ENCODE results near the gene SENP5. TPM values are rescaled to one million over a fixed set of nuclear protein-coding genes. Genes with fewer than 3 reads are reported as not detected.
A peak's percentile ranks its signal among the peaks of the same experiment; 100 is the strongest.
"Not testable (repeated sequence)": the region's sequence is repeated elsewhere in the genome, so short reads cannot be mapped to it uniquely, and the experiment has no call there.

SENP5 gene
- total and polyA plus RNA-seq, 2 donors from 2014 or later, result 5.8 to 27.5 TPM

GRCh38 chr3:196942226-196942914 is 74.7 kb downstream of the SENP5 start, which contains the start of gene NCBP2:
Gene NCBP2, minus strand, starts transcription at chr3:196942528. Its CDS starts 25 bp downstream, at chr3:196942503.
- Histone ChIP-seq H3K27ac (ENCODE audit: low read depth in 2 of 2, low read length in 2 of 2) (peak within 1 kb of the TSS; percentile 92 to 94), H3K36me3 (ENCODE audit: control insufficient read depth in 2 of 3, insufficient read depth in 3 of 3, low read length in 3 of 3) (peaks cover 4 to 15% (median 7%) of the 10 kb centered on the region in 3 donors), H3K9ac (ENCODE audit: low read length in 3 of 3) (peak within 1 kb of the TSS; percentile 66 to 94 (median 92)), H3K4me3 (ENCODE audit: low read length in 3 of 3) (peak within 1 kb of the TSS; percentile 79 to 93 (median 82)), H3K4me1 (ENCODE audit: control insufficient read depth in 2 of 3, insufficient read depth in 2 of 3, low read depth in 1 of 3, low read length in 3 of 3) (peaks cover 0 to 14% (median 7%) of the 10 kb centered on the region in 3 donors), H3K27me3 (ENCODE audit: control insufficient read depth, insufficient read depth, low read length) (no peaks in the 10 kb centered on the region), H3K9me3 (ENCODE audit: control insufficient read depth in 2 of 3, insufficient read depth in 1 of 3, low read length in 3 of 3) (no peaks in the 10 kb centered on the region)
- DNase-seq (peak; percentile 98 to 100 (median 99)), FAIRE-seq (no peak)
- TF ChIP-seq, protein P1, sequence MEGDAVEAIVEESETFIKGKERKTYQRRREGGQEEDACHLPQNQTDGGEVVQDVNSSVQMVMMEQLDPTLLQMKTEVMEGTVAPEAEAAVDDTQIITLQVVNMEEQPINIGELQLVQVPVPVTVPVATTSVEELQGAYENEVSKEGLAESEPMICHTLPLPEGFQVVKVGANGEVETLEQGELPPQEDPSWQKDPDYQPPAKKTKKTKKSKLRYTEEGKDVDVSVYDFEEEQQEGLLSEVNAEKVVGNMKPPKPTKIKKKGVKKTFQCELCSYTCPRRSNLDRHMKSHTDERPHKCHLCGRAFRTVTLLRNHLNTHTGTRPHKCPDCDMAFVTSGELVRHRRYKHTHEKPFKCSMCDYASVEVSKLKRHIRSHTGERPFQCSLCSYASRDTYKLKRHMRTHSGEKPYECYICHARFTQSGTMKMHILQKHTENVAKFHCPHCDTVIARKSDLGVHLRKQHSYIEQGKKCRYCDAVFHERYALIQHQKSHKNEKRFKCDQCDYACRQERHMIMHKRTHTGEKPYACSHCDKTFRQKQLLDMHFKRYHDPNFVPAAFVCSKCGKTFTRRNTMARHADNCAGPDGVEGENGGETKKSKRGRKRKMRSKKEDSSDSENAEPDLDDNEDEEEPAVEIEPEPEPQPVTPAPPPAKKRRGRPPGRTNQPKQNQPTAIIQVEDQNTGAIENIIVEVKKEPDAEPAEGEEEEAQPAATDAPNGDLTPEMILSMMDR (IDR thresholded peaks at IDR 0.05; ENCODE audit: borderline replicate concordance, extremely low read depth, insufficient read depth), result peak; percentile 58
- intact Hi-C loops (cut with DNase I), result no loop called here

DNA sequence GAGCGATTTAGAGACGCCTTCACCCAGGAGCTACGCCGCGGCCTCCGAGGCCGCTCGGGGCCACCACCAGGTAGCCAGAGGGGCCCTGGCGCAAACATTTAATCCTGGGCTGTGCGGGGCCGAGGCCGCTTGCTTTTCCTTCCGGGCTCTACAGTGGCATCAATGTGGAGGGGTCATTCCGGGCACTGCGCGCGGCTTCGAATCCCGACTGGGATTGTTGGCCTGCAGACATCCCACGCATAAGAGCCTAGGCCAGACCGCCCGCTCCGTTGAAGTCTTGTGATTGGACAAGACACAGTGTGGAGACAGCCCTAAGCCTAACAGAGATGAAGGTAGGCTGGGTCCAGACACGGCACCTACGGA is 75.2 kb downstream of the SENP5 start:
- peak overlapping the region; percentile 12 to 92 (median 82) for H3K9ac ChIP-seq (ENCODE audit: low read length in 3 of 3)
- H3K9me3 ChIP-seq (ENCODE audit: control insufficient read depth in 2 of 3, insufficient read depth in 1 of 3, low read length in 3 of 3), result no peaks in the 10 kb centered on the region
- peak overlapping the region; percentile 32 to 65 for H3K27ac ChIP-seq (ENCODE audit: low read depth in 2 of 2, low read length in 2 of 2)
- peaks cover 0 to 14% (median 7%) of the 10 kb centered on the region in 3 donors for H3K4me1 ChIP-seq (ENCODE audit: control insufficient read depth in 2 of 3, insufficient read depth in 2 of 3, low read depth in 1 of 3, low read length in 3 of 3)
- H3K27me3 ChIP-seq (ENCODE audit: control insufficient read depth, insufficient read depth, low read length), result no peaks in the 10 kb centered on the region
- peak overlapping the region; percentile 79 to 93 (median 82) for H3K4me3 ChIP-seq (ENCODE audit: low read length in 3 of 3)
- TF ChIP-seq, protein P1 (IDR thresholded peaks at IDR 0.05; ENCODE audit: borderline replicate concordance, extremely low read depth, insufficient read depth), result no peak
- FAIRE-seq (no peak), DNase-seq (peak in 3 of 5 donors; percentile 23 to 78 (median 65))
- intact Hi-C loops (cut with DNase I), result no loop called here
- H3K36me3 ChIP-seq (ENCODE audit: control insufficient read depth in 2 of 3, insufficient read depth in 3 of 3, low read length in 3 of 3), result peaks cover under 1 to 10% (median 2%) of the 10 kb centered on the region in 3 donors

DNA sequence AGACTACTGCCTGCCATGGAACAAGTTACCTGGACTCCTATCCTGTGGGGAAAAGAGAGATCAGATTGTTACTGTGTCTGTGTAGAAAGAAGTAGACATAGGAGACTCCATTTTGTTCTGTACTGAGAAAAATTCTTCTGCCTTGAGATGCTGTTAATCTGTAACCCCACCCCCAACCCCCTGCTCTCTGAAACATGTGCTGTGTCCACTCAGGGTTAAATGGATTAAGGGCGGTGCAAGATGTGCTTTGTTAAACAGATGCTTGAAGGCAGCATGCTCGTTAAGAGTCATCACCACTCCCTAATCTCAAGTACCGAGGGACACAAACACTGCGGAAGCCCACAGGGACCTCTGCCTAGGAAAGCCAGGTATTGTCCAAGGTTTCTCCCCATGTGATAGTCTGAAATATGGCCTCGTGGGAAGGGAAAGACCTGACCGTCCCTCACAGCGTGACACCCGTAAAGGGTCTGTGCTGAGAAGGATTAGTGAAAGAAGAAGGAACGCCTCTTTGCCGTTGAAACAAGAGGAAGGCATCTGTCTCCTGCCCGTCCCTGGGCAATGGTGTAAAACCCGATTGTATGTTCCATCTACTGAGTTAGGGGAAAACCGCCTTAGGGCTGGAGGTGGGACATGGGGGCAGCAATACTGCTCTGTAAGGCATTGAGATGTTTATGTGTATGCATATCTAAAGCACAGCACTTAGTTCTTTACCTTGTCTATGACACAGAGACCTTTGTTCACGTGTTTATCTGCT is 76.5 kb downstream of the SENP5 start:
- H3K9ac ChIP-seq (ENCODE audit: low read length in 3 of 3); H3K36me3 ChIP-seq (ENCODE audit: control insufficient read depth in 2 of 3, insufficient read depth in 3 of 3, low read length in 3 of 3); H3K9me3 ChIP-seq (ENCODE audit: control insufficient read depth in 2 of 3, insufficient read depth in 1 of 3, low read length in 3 of 3); H3K27ac ChIP-seq (ENCODE audit: low read depth in 2 of 2, low read length in 2 of 2); DNase-seq; FAIRE-seq; H3K27me3 ChIP-seq (ENCODE audit: control insufficient read depth, insufficient read depth, low read length); intact Hi-C loops (cut with DNase I); H3K4me3 ChIP-seq (ENCODE audit: low read length in 3 of 3): not testable (repeated sequence)
- peaks cover 0 to 14% (median 7%) of the 10 kb centered on the region in 3 donors for H3K4me1 ChIP-seq (ENCODE audit: control insufficient read depth in 2 of 3, insufficient read depth in 2 of 3, low read depth in 1 of 3, low read length in 3 of 3)

Measured in kidney (tissue), 14 donors.